Upper lobe of left lung (tissue), 6 donors: Measurements from ENCODE around the gene TMEM171. TPM values are rescaled to one million over a fixed set of nuclear protein-coding genes. Genes with fewer than 3 reads are reported as not detected.

Source experiments
- ATAC-seq, 2 donors: fragments of 200-7000 bp; cut with Tn5 transposase; one replicate each; pipeline ENCODE4 v1.9.1; 2022; ENCODE audit warnings: mild to moderate bottlenecking in 2 of 2, moderate library complexity in 2 of 2; ENCODE audit not compliant: low FRiP score in 2 of 2
- DNase-seq, 2 donors: peaks; one replicate each; pipeline ENCODE4 v3.0.0-alpha.2; 2019 to 2020
- H3K27ac ChIP-seq, 4 donors: fragments of 200-600 bp; sonication (generic); one replicate each; pipeline ENCODE4 v1.5.1; 2016 to 2019
- H3K27me3 ChIP-seq, 4 donors: fragments of 200-600 bp; sonication (generic); one replicate each; pipeline ENCODE4 v1.5.1; 2017 to 2019
- H3K36me3 ChIP-seq, 4 donors: fragments of 200-600 bp; sonication (generic); one replicate each; pipeline ENCODE4 v1.5.1; 2016 to 2019
- H3K4me1 ChIP-seq, 4 donors: fragments of 200-600 bp; sonication (generic); one replicate each; pipeline ENCODE4 v1.5.1; 2018 to 2019
- H3K4me3 ChIP-seq, 4 donors: fragments of 200-600 bp; sonication (generic); one replicate each; pipeline ENCODE4 v1.5.1; 2017 to 2019; ENCODE audit warnings: mild to moderate bottlenecking in 2 of 4, moderate library complexity in 1 of 4
- H3K9me3 ChIP-seq, 4 donors: fragments of 200-600 bp; sonication (generic); one replicate each; pipeline ENCODE4 v1.5.1; 2018 to 2019
- EP300 ChIP-seq, 4 donors: sonication (generic); formaldehyde crosslinking; IDR thresholded peaks; one replicate each; pipeline ENCODE4 v1.5.1; 2017; ENCODE audit warnings: antibody characterized with exemption in 4 of 4, control low read depth in 2 of 4
- POLR2A ChIP-seq, 4 donors: fragments of 450-650 bp; IDR thresholded peaks; one replicate each; pipeline ENCODE4 v1.5.1; 2016 to 2017; ENCODE audit warnings: antibody characterized with exemption in 4 of 4, mild to moderate bottlenecking in 2 of 4
- POLR2AphosphoS5 ChIP-seq, 2 donors: sonication (generic); formaldehyde crosslinking; IDR thresholded peaks; one replicate each; pipeline ENCODE4 v1.5.1; 2017; ENCODE audit warnings: antibody characterized with exemption in 2 of 2
- WGBS, 2 donors: methylation state at CpG; one replicate each; pipeline ENCODE4 v1.1.5; 2017 to 2018; 5-methylcytosine and 5-hydroxymethylcytosine counted together
- total RNA-seq, 6 donors: library from RNA; depleted of rRNA in 4 of 6; stranded (reverse); fragments of >200 nt in 4 of 6; gene quantifications; one replicate each; pipeline versions ENCODE4 v1.1.0 to v1.2.1, GENCODE V29; 2016 to 2021
- TF ChIP-seq, protein P1 (sequence below), 6 experiments: fragments of 450-650 bp in 4 of 6; fragments of 200-600 bp in 2 of 6; sonication (generic) in 2 of 6; IDR thresholded peaks; one replicate each; pipeline ENCODE4 v1.5.1; 2016 to 2019; ENCODE audit warnings: antibody characterized with exemption in 6 of 6
- donor health status: DM: no; HTN: no; CAD: no; lungs with moderate emphysema.
- donor health status: DM: no; HTN: yes; CAD: no; lungs with severe emphysema.

Gene TMEM171
- total RNA-seq, 6 donors from 2014 or later: 0.34 to 0.57 TPM; not detected in 4

DNA sequence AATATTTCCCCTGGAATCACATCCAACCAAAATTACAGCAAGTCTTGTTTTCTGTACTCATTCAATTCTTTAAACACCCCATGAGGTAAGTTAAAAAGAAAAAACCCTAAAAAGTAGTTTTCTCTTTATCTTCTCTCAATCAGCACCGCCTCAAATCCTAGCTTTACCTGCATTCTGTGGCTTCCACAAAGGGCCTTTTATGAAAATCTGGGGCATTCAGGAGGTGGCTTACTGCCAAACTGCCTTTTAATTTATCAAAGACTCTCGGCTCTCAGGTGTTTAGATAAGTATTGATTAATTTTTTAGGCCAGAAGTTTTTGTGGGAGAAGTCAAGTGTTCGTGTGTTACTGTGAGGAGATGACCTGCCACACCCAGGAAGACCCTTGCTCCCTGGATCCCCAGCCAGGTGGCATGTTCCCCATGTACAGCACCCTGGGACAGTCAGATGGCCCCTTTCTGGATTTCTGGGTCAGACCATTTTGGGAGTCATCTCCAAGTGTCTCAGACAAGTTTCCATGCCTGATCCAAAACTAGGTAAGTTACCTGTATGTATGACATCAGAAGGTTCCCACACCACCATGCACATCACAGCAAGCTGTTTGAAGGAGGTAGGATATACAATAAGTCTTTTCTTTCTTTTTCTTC, 6.2 kb upstream of the TMEM171 start:
- 59 to 62% methylated on average over 3 of the region's 3 CpGs for WGBS, 2 donors

DNA sequence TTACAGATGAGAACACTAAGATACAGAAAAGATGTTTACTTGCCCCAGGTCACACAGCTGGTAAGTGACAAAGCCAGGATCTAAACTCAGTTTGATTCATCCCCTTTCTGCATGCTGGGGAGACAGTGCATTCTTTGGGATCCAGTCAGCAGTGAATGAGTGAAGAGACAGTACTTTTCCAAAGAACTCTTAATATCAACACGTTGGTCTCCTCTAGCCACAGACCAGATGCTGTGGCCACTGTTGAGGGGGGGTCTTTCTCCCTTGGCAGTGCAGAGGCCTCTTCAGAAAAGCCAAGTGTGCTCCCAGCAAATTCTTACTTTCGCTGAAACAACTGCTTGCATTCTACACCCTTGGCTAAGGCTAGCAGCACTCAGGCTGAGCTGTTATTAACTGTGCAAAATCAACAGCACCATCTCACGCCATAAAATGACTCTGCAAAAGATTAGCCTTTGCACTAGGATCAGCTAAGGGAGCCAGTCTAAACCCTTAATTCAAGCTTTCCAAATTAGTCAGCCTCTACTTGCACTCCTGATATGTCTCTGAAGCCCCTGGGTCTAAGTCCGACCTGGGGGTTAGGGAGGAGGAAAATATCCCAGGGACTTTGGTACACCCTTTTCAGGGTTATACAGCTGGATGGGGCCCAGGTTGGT, 4.8 kb upstream of the TMEM171 start:
- WGBS, 2 donors: 55 to 65% methylated on average over 4 of the region's 4 CpGs

More for the DNA sequence above, 6.2 kb upstream of the TMEM171 start:
- Histone ChIP-seq H3K4me3 (no peak overlapping the region), H3K36me3 (no peaks in the 10 kb centered on the region), H3K27ac (no peak overlapping the region), H3K9me3 (peaks cover 0 to 4% (median 0%) of the 10 kb centered on the region in 4 donors), H3K4me1 (no peaks in the 10 kb centered on the region), H3K27me3 (no peaks in the 10 kb centered on the region)
- no peak for DNase-seq
- no peak for ATAC-seq
- TF ChIP-seq POLR2A (IDR thresholded peaks at IDR 0.05): no peak
- TF ChIP-seq POLR2AphosphoS5 (IDR thresholded peaks at IDR 0.05): no peak
- TF ChIP-seq EP300 (IDR thresholded peaks at IDR 0.05): no peak
- TF ChIP-seq, protein P1, sequence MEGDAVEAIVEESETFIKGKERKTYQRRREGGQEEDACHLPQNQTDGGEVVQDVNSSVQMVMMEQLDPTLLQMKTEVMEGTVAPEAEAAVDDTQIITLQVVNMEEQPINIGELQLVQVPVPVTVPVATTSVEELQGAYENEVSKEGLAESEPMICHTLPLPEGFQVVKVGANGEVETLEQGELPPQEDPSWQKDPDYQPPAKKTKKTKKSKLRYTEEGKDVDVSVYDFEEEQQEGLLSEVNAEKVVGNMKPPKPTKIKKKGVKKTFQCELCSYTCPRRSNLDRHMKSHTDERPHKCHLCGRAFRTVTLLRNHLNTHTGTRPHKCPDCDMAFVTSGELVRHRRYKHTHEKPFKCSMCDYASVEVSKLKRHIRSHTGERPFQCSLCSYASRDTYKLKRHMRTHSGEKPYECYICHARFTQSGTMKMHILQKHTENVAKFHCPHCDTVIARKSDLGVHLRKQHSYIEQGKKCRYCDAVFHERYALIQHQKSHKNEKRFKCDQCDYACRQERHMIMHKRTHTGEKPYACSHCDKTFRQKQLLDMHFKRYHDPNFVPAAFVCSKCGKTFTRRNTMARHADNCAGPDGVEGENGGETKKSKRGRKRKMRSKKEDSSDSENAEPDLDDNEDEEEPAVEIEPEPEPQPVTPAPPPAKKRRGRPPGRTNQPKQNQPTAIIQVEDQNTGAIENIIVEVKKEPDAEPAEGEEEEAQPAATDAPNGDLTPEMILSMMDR (IDR thresholded peaks at IDR 0.05): no peak

DNA sequence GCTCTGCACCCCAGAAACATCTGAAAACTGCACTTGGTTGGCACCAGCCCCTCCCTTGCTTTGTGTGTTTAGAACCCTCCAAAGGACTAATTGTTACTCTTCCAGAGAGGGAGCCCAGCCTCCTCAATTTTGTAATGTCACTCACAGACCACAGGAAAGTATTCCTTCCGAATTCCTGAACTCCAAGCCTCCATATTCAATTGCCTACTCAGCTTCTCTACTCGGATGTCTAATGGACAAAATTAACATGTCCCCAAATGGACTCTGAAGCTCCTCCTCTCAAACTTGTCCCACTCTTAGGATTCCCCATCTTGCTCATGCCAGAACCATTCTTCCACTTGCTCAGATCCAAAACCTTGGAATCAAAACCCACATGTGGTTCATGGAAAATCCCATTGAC, 3.9 kb upstream of the TMEM171 start:
- Histone ChIP-seq H3K27me3 (peaks cover 0 to 14% (median 5%) of the 10 kb centered on the region in 4 donors), H3K9me3 (peaks cover 0 to 4% (median 0%) of the 10 kb centered on the region in 4 donors), H3K4me1 (peaks cover 7 to 20% (median 15%) of the 10 kb centered on the region in 4 donors), H3K27ac (no peak overlapping the region), H3K4me3 (no peak overlapping the region), H3K36me3 (no peaks in the 10 kb centered on the region)
- WGBS, 2 donors: 86 to 94% methylated on average over 2 of the region's 2 CpGs
- TF ChIP-seq, protein P1 (IDR thresholded peaks at IDR 0.05): no peak
- TF ChIP-seq POLR2A (IDR thresholded peaks at IDR 0.05): no peak
- TF ChIP-seq EP300 (IDR thresholded peaks at IDR 0.05): no peak
- no peak for TF ChIP-seq POLR2AphosphoS5 (IDR thresholded peaks at IDR 0.05)
- no peak for ATAC-seq
- DNase-seq: no peak

More for the DNA sequence above, 4.8 kb upstream of the TMEM171 start:
- peaks cover 0 to 4% (median 0%) of the 10 kb centered on the region in 4 donors for H3K9me3 ChIP-seq
- no peak for DNase-seq
- H3K4me1 ChIP-seq: peaks cover 3 to 10% (median 9%) of the 10 kb centered on the region in 4 donors
- no peak overlapping the region for H3K4me3 ChIP-seq
- H3K27me3 ChIP-seq: peaks cover 0 to 10% (median 3%) of the 10 kb centered on the region in 4 donors
- no peak overlapping the region for H3K27ac ChIP-seq
- no peaks in the 10 kb centered on the region for H3K36me3 ChIP-seq
- no peak for TF ChIP-seq EP300 (IDR thresholded peaks at IDR 0.05)
- no peak for TF ChIP-seq POLR2A (IDR thresholded peaks at IDR 0.05)
- TF ChIP-seq POLR2AphosphoS5 (IDR thresholded peaks at IDR 0.05): no peak
- TF ChIP-seq, protein P1 (IDR thresholded peaks at IDR 0.05): no peak
- no peak for ATAC-seq

DNA sequence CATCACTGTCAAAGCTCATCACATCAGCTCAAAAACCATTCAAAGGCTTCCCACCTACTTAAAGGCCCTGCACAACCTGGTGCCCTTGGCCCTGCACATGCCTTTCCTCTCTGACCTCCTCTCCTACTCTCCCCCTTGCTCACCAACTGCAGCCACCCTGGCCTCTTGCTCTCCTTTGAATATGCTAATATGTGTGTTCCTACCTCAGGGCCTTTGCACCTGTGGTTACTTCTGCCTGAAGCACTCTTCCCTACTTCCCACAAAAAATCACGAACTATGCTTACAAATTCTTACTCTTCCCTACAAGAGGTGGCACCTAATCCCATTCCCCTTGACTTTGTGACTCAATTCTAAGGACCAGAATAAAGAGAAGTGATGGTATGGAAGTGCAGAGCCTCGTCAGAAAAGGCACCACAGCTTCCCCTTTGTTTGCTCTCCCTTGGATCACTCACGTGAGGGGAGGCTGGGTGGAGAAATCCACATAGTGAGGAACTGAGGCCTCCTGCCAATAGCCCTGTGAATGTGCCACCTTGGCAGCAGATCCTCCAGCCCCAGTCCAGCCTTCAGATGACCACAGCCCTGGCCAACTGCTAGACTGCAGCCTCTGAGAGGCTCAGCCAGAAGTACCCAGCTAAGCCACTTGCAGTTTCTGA, 3.2 kb upstream of the TMEM171 start:
- H3K27ac ChIP-seq: no peak overlapping the region
- no peak overlapping the region for H3K4me3 ChIP-seq
- peaks cover 0 to 14% (median 5%) of the 10 kb centered on the region in 4 donors for H3K27me3 ChIP-seq
- TF ChIP-seq POLR2A (IDR thresholded peaks at IDR 0.05) (no peak), EP300 (IDR thresholded peaks at IDR 0.05) (no peak), POLR2AphosphoS5 (IDR thresholded peaks at IDR 0.05) (no peak)
- TF ChIP-seq, protein P1 (IDR thresholded peaks at IDR 0.05): no peak
- peaks cover 0 to 4% (median 0%) of the 10 kb centered on the region in 4 donors for H3K9me3 ChIP-seq
- WGBS, 2 donors: 55 to 73% methylated on average over 3 of the region's 3 CpGs
- peaks cover 7 to 20% (median 15%) of the 10 kb centered on the region in 4 donors for H3K4me1 ChIP-seq
- no peaks in the 10 kb centered on the region for H3K36me3 ChIP-seq
- ATAC-seq (no peak), DNase-seq (no peak)
